ENCODE measurements around the gene FHL2.

FHL2 gene

DNA sequence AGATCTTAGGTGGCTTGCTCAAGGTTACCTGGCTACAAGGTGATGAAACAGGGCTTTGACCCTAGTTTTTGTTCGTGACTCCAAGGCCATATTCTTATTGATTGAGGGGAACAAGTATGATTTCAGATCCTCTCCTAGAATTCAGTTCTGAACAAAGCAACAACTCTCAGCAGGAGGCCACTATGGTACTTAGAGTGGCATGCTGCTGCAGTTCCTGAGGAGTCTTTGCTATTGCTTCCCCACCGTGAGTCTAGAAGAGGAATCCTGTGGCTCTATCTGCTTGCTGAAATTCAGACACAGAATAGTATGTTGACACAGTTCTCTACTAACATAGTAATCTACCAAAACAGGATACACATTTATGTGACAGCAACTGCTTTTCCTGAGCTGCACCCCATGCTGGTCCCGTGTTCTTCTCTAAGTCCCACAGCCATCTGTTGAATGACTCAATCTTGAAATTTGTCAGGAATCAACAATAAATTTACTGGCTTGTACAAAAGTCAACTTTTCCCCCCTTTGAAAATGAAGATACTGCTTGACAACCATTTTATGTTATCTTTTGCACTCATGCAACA lies 73.4 kb downstream of the FHL2 start:
- no peak for DNase-seq (ENCODE audit: low read depth, low spot score)
- peak overlapping the region; percentile 89 for H3K27ac ChIP-seq

DNA sequence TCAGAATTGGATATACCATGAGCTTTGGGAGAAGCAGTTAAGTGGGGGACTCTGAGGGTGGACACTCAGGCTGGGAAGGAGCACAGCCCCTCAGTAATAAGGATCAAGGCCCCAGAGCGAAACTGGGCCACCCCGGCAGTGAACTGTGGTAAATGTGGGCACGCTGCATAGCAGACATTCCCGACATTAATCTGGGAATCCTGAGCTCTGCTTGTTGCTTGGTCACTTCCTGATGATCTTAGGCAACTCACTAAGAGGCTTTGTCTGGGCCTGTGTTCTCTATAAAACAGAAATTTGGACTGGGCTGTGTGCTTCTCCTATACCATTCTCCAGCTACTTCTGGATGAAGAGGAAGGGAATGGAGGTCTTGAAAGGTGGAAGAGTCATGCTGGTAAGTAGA lies 74.1 kb downstream of the FHL2 start:
- peak overlapping the region; percentile 89 for H3K27ac ChIP-seq
- peak; percentile 27 for DNase-seq (ENCODE audit: low read depth, low spot score)

DNA sequence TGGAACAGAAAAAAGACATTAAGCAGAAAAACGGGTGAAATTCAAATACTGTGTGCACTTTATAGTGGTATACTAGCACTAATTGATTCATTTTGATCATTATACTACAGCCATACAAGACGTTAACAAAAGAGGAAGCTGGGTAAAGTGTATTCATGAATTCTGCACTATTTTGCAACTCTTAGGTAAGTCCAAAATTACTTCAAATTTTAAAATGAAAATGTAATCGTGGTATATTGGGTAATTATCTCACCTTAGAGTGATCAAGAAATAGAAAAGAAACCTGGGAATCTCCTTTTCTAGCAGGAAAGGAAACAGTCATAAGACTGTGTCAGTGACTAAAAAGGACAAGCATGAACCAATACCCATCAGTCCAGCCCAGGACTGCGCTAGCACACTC lies 74.8 kb downstream of the FHL2 start:
- no peak for DNase-seq (ENCODE audit: low read depth, low spot score)
- H3K27ac ChIP-seq: peak overlapping the region; percentile 89

DNA sequence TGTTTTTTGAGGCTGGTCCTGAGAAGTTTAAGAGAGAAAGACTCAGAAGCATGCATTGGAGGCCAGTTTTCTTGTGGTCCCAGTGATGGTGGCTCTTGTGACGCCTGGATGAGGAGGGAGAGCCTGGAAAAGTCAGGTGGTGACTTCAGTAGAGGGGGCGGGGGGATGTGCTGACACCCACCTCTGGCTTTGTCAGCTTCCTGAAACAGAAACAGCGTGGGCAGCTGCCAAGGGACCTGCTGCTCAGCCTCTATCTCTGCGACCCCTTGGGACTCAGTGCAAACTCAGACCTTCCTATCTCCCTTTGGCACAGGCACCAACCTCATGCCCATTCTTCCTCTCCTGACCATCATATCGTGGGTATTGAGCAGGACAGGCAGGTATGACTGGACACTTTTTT lies 75.7 kb downstream of the FHL2 start:
- no peak for DNase-seq (ENCODE audit: low read depth, low spot score)

DNA sequence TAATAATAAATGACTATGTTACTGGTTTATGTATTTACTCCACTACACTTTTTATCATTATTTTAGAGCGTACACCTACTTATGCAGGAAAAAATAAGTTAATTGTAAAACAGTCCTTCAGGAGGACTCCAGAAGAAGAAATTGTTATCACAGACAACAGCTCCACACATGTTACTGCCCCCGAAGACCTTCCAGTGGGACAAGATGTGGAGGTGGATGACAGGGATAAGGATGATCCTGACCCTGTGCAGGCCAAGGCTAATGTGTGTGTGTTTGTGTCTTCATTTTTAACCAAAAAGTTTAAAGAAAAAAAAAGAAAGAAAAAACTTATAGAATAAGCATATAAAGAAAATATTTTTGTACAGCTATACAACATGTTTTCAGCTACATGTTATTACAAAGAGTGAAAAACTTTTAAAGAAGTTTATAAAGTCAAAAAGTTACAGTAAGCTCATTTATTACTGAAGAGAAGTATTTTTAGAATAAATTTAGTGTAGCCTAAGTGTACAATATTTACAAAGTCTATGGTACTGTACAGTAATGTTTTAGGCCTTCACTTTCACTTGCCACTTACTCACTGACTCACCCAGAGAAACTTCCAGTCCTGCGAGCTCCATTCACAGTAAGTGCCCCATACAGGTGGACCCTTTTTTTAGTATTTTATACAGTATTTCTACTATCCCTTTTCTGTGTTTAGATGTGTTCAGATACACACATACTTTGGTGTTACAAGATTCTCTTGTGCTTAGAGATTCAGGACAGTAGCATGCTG lies 76.8 kb downstream of the FHL2 start:
- no peak overlapping the region for H3K27ac ChIP-seq
- no peak for DNase-seq (ENCODE audit: low read depth, low spot score)

More for the DNA sequence above, 75.7 kb downstream of the FHL2 start:
- H3K27ac ChIP-seq: no peak overlapping the region

DNA sequence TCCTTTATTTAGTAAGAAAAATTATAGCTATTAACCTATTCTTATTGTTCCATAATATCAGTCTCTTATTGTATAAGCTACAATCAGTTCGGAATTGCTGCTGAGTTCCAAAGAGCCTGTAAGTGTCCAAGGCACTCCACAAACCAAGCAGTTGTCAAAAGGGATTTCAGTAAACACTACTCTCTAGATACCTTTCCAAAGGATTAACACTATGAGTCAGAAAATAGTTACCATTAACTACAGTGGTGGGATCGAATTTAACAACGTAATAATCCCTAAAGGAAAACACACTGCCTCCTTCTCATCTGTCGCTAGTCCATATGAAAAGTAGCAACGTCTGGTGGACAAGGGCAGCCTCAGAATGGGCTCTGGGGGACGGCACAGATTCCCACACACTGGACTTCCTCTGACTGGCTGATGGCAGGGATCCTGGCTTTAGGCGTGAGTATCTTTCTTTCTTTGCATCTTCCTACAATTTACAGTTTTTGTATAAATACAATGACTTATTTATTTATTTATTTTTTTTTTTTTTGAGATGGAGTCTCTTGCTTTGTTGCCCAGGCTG lies 78.1 kb downstream of the FHL2 start:
- DNase-seq (ENCODE audit: low read depth, low spot score): no peak
- no peak overlapping the region for H3K27ac ChIP-seq

DNA sequence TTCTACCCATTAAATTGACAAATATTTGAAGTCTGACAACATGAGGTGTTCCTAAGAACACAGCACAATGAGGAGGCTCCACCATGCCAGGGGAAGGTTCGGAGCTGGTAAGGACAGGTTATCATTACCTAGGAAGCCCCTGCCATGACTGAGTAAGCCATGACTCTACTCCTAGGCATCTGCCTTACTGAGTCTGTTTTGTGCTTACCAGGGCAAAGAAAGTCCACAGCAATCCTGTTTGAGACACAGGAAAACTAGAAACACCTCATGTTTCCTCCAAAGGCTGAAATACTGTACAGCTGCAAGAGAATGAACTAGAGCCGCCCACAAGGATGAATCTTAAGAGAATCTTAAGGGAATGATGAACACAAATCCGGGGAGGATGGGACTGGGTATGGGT lies 80.9 kb downstream of the FHL2 start:
- no peak for DNase-seq (ENCODE audit: low read depth, low spot score)
- H3K27ac ChIP-seq: peak overlapping the region; percentile 43

DNA sequence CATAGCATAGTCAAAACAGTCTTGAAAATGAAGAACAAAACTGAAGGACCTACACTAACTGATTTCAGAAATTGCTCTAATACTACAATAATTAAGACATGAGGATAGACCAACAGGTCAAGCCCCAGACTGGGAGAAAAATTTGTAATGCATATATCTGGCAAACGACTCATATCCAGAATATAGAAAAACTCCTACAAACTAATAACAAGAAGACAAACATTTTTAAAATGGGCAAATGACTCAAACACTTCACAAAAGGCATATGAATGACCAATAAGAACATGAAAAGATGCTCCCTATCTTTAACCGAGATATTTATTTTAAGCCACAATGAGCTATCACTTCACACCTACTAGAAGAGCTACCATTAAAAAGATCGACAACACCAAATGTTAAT lies 83.5 kb downstream of the FHL2 start:
- no peak for DNase-seq (ENCODE audit: low read depth, low spot score)
- no peak overlapping the region for H3K27ac ChIP-seq

DNA sequence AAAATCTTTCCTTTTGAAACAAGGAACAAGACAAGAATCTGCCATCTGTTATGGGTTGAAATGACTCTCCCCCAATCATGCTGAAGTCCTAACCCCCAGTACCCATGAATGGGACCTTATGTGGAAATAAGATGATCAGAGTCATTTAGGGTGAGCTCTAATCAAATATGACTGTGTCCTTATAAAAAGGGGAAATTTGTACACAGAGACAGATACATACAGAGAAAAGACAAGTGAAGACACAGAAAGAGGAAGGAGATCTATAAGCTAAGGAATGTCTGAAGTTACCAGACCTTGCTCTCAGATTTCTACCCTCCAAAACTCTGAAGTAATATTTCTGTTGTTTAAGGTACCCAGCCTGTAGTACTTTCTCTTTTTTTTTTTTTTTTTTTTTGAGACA lies 85.0 kb downstream of the FHL2 start:
- DNase-seq (ENCODE audit: low read depth, low spot score): no peak
- no peak overlapping the region for H3K27ac ChIP-seq

All from epithelial cell of prostate (primary cell).